Stomach smooth muscle (tissue), 2 donors: ENCODE data around the gene LPP.
"Not testable (repeated sequence)": the region's sequence is repeated elsewhere in the genome, so short reads cannot be mapped to it uniquely, and the experiment has no call there.

Experiments
- H3K27ac ChIP-seq: one replicate; pipeline ENCODE4 v1.7.0; 2013; ENCODE audit warnings: mild to moderate bottlenecking, low read length, inconsistent platforms
- H3K27me3 ChIP-seq, 2 donors: one replicate each; pipeline ENCODE4 v1.7.0; 2013; ENCODE audit warnings: low read length in 2 of 2; ENCODE audit not compliant: insufficient read depth in 2 of 2, control insufficient read depth in 1 of 2
- H3K36me3 ChIP-seq, 2 donors: one replicate each; pipeline ENCODE4 v1.7.0; 2013; ENCODE audit warnings: low read length in 2 of 2; ENCODE audit not compliant: control insufficient read depth in 2 of 2, insufficient read depth in 2 of 2
- H3K4me1 ChIP-seq: one replicate; pipeline ENCODE4 v1.7.0; 2013; ENCODE audit warnings: low read length; ENCODE audit not compliant: control insufficient read depth, insufficient read depth
- H3K4me3 ChIP-seq, 2 donors: one replicate each; pipeline ENCODE4 v1.7.0; 2013; ENCODE audit warnings: low read length in 2 of 2
- H3K9ac ChIP-seq, 2 donors: one replicate each; pipeline ENCODE4 v1.7.0; 2013; ENCODE audit warnings: low read length in 2 of 2, mild to moderate bottlenecking in 1 of 2
- H3K9me3 ChIP-seq, 2 donors: one replicate each; pipeline ENCODE4 v1.7.0; 2013; ENCODE audit warnings: low read length in 2 of 2; ENCODE audit not compliant: control insufficient read depth in 2 of 2
- donor health status: healthy.
- donor health status: Pancreatic carcinoma.

Gene LPP

DNA sequence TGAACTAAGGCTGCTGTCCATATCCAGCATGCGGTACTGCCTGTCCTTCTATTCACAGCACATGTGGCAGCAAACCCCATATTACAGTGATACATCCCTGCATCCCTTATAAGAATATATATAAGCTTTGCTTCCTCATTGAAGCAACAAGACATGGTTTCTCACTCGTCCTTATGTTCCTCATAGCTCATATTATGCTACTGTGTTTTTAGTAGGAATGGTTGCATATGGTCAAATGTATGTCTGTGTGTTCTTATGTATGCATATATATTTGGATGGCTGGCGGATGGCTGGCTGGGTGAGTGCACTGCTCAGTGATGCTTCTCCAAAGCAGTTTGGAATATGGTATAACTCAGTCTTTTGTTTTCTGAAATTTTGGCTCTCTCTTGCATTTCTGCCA lies 254.9 kb downstream of the LPP start:
- no peak overlapping the region for H3K9ac ChIP-seq
- peaks cover 19 to 32% of the 10 kb centered on the region in 2 donors for H3K36me3 ChIP-seq
- no peaks in the 10 kb centered on the region for H3K27me3 ChIP-seq
- H3K4me3 ChIP-seq = no peak overlapping the region
- no peak overlapping the region for H3K27ac ChIP-seq
- peaks cover 19% of the 10 kb centered on the region for H3K4me1 ChIP-seq
- no peaks in the 10 kb centered on the region for H3K9me3 ChIP-seq

DNA sequence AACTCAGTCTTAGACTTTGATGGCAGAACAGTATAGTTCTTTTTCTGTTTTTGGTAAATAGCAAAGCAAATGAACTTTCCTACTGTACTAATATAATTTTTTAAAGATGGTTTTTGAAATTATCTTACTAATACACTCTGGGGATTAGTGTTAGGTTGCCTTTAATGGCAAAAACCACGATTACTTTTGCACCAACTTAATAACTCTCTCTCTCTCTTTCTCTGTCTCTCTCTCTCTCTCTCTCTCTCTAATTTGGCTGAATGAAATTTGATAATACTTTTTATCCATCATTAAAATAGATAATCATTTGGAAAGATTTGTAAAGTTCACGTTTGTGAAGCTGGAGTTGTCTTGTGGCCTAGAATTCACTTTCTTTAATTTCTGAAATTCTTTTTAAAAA lies 257.8 kb downstream of the LPP start:
- peaks cover 14 to 17% of the 10 kb centered on the region in 2 donors for H3K36me3 ChIP-seq
- H3K27me3 ChIP-seq = no peaks in the 10 kb centered on the region
- H3K9me3 ChIP-seq = no peaks in the 10 kb centered on the region
- H3K4me1 ChIP-seq = peaks cover 5% of the 10 kb centered on the region
- H3K9ac ChIP-seq = no peak overlapping the region
- H3K4me3 ChIP-seq = no peak overlapping the region
- H3K27ac ChIP-seq = no peak overlapping the region

DNA sequence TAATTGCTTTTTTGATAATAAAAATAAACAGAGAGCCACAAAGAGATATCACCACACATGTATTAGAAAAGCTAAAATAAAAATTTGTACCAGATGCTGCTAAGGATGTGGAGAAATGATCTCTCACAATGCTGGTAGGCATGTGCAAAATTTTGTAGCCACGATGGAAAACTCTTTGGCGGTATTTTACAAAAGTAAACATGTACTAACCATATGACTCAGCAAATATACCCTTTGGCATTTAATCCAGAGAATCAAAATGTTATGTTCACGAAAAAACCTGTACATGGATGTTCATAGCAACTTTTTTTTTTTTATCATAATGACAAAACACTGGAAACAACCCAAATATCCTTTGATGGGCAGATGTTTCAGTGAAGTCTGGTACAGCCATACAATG lies 261.2 kb downstream of the LPP start:
- H3K27ac ChIP-seq = no peak overlapping the region

DNA sequence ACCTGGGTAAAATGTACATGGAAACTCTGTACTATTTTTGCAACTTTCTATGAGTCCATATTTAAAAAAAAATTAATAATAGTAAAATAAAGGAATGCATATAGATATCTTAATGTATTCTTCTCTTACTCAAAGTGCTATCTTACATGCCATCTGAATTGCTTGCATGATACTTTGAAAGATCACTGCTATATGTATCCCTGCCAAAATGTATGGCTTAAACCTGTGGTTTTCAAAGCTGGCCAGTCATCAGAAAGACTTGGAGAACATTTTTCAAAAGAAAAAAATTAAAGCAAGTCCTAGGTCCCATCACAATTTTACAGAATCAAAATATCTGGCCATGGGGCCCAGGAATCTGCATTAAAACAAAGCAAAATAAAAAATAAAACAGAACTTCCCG lies 262.1 kb downstream of the LPP start:
- no peaks in the 10 kb centered on the region for H3K36me3 ChIP-seq
- H3K9ac ChIP-seq = no peak overlapping the region
- no peaks in the 10 kb centered on the region for H3K9me3 ChIP-seq
- peaks cover 3% of the 10 kb centered on the region for H3K4me1 ChIP-seq
- no peak overlapping the region for H3K4me3 ChIP-seq
- H3K27me3 ChIP-seq = no peaks in the 10 kb centered on the region
- no peak overlapping the region for H3K27ac ChIP-seq

More for the DNA sequence above, 261.2 kb downstream of the LPP start:
- H3K9ac ChIP-seq = no peak overlapping the region
- H3K4me1 ChIP-seq = no peaks in the 10 kb centered on the region
- H3K27me3 ChIP-seq = no peaks in the 10 kb centered on the region
- no peaks in the 10 kb centered on the region for H3K9me3 ChIP-seq
- no peaks in the 10 kb centered on the region for H3K36me3 ChIP-seq
- H3K4me3 ChIP-seq = no peak overlapping the region

DNA sequence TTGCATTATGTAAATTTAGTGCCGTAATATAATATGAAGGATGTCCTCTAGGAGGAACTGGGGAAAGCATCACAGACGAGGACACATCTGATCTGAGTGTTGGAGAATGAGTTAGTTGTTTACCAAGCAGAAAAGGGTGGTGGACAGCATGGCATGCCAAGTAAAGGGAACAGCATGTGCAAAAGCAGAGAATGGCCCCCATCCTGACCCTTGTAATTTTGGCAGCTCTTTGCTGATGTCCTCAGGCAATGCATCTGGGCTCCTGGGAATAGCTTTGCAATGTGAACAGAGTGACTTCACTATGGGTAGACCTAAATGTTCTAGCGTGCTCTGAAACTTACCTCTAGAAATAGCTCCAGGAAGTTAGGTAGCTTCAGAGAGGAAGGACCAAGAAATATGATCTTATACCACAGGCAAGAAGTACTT lies 263.3 kb downstream of the LPP start:
- H3K36me3 ChIP-seq = no peaks in the 10 kb centered on the region
- H3K4me1 ChIP-seq = peaks cover 7% of the 10 kb centered on the region
- H3K27ac ChIP-seq = peak overlapping the region; percentile 6
- H3K9me3 ChIP-seq = no peaks in the 10 kb centered on the region
- H3K9ac ChIP-seq = no peak overlapping the region
- no peak overlapping the region for H3K4me3 ChIP-seq
- no peaks in the 10 kb centered on the region for H3K27me3 ChIP-seq

DNA sequence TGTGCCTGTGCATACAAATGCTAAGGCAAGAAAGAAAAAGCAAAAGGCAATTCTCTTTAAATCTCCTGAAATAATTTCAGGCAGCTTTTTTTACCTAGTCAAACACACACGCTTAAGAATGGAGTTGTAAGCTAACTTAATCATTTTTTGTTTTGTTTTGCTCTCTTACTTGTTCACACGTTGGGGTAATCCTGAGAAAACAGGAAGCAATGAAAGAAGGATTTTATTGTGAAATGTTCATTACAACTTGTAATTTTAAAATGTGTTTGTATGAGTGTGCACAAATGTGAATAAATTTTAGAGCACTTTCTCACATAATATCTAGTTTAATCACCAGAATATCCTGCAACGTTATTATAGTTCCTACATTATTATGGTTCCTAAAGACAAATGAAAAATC lies 263.8 kb downstream of the LPP start:
- Histone ChIP-seq H3K36me3 (no peaks in the 10 kb centered on the region), H3K27me3 (no peaks in the 10 kb centered on the region), H3K27ac (no peak overlapping the region), H3K9me3 (no peaks in the 10 kb centered on the region), H3K4me3 (no peak overlapping the region), H3K9ac (no peak overlapping the region), H3K4me1 (peaks cover 7% of the 10 kb centered on the region)

DNA sequence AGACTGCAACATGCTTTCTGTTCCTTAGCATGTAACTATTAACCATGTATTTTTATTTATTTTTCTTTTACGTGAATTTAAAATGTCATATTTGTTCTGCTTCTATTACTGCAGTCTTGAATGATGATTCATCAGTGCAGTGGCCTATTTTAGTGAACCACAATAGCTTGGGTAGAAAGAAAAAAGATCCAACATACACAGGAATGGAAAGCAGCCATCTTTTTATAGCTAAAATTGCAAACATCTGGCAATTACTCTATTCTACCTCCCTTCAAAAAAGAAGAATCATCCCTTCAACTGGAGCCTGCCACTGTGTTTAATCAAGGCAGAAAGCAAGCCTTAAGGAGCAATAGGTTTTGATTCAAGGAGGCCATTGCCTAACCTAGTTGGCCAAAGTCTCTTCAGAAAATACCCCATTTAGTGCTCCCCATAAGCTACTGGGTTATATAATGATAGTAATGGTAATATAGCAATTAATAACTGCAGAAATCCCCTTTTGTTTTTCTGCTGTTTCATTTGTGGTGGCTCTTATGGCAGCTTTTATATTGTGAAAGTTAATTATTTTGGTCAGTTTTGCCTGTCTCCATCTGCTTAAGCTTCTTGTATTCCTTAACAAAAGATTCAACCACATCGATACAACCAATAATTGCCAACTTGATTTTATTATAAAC lies 267.3 kb downstream of the LPP start:
- H3K9me3 ChIP-seq = no peaks in the 10 kb centered on the region
- H3K27me3 ChIP-seq = no peaks in the 10 kb centered on the region
- no peak overlapping the region for H3K4me3 ChIP-seq
- H3K27ac ChIP-seq = no peak overlapping the region
- peaks cover 7% of the 10 kb centered on the region for H3K4me1 ChIP-seq
- no peaks in the 10 kb centered on the region for H3K36me3 ChIP-seq
- H3K9ac ChIP-seq = no peak overlapping the region

DNA sequence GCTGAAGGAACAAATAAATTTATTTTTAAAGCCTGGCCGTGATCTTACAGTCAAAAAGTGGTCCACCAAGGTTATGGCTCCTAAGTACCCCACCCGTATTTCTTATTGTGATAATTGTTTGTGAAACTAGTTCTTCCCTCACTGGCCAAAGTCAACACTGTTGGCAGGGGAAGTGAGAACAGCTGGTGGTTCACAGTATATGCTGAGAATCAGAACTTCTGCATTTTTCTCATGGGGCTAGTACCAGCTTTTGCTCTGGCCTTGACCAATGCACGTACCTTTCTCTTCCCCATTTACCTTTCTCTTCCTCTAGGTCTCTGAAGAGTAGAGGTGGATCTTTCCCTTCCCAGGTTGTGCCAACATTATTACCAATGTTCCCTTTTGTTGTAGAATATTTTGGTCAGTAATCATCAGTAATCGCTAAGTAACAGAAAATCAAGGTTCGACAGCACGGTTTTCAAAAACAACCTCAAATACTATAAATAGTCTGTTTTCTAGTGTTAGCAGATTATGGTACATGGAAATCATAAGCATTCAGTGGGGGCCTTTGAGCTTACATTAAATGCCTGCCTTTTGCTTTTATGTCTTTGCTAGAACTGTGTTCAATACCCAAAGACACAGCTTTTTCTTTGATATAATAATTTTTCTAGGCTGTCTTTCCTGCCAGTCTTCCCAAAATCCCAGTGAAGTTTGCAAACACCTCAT lies 268.0 kb downstream of the LPP start:
- no peaks in the 10 kb centered on the region for H3K36me3 ChIP-seq
- no peak overlapping the region for H3K27ac ChIP-seq
- H3K4me1 ChIP-seq = peaks cover 7% of the 10 kb centered on the region
- no peaks in the 10 kb centered on the region for H3K9me3 ChIP-seq
- no peak overlapping the region for H3K4me3 ChIP-seq
- H3K27me3 ChIP-seq = no peaks in the 10 kb centered on the region
- H3K9ac ChIP-seq = no peak overlapping the region

DNA sequence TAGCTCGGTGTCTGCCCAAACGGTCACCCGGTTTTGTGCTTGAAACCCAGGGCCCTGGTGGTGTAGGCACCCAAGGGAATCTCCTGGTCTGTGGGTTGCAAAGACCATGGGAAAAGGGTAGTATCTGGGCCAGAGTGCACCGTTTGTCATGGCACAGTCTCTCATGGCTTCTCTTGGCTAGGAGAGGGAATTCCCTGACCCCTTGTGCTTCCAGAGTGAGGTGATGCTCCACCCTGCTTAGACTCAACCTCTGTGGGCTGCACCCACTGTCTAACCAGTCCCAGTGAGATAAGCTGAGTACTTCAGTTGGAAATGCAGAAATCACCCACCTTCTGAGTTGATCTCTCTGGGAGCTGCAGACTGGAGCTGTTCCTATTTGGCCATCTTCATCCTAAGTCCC lies 274.0 kb downstream of the LPP start:
- not testable (repeated sequence) for H3K27ac ChIP-seq, H3K27me3 ChIP-seq, H3K4me3 ChIP-seq, H3K9ac ChIP-seq, H3K9me3 ChIP-seq, H3K4me1 ChIP-seq, H3K36me3 ChIP-seq

DNA sequence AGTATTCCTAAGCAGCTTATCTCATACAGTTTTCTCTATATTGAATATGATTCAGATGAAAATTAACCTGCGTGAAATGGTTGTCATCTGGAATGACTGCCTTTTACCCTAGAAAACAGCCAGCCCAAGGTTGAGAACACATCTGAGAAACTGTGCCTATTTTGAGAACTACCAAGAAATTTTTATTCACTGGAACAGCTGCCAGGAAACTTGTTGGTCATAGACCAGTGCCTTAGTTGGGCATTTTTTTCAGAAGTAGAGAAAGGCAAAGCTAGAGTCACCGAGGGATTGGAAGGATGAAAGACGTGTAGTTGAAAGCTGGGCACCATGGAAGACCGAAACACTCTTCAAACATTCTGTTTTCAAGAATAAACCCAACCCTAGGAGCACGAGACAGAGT lies 277.1 kb downstream of the LPP start:
- Histone ChIP-seq H3K4me1 (peaks cover 5% of the 10 kb centered on the region), H3K27ac (no peak overlapping the region), H3K27me3 (no peaks in the 10 kb centered on the region), H3K36me3 (no peaks in the 10 kb centered on the region), H3K9ac (no peak overlapping the region), H3K4me3 (no peak overlapping the region), H3K9me3 (no peaks in the 10 kb centered on the region)

DNA sequence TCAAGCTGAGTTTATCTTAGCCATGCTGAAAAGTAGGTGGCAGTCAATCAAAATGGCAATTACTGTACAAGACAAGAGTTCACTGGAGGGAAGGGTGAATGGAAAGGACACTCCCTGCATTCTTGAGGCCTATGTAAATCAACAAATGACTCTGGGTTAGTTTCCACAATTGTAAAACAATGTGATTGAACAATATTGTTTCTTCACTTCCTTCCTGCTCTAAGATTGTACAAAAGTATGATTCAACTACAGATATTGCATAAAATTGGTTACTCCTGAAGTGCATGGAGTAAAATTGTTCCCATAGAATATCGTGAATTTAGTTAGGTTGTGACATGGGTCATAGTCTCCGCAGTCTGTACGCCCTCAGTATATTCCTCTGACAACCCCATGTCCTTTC lies 277.6 kb downstream of the LPP start:
- Histone ChIP-seq H3K4me1 (peaks cover 5% of the 10 kb centered on the region), H3K27ac (no peak overlapping the region), H3K4me3 (no peak overlapping the region), H3K9ac (no peak overlapping the region), H3K36me3 (no peaks in the 10 kb centered on the region), H3K9me3 (no peaks in the 10 kb centered on the region), H3K27me3 (no peaks in the 10 kb centered on the region)
